NOMO-1 treated with DMSO at 0.1 percent for 48 hours (cell line): ENCODE results near the gene ZNF454.

Source experiments
- DNase-seq: peaks from one replicate; lab custom pipeline; 2025; ENCODE audit not compliant: unreplicated experiment; lab: John Stamatoyannopoulos, UW

The ZNF454 gene

DNA sequence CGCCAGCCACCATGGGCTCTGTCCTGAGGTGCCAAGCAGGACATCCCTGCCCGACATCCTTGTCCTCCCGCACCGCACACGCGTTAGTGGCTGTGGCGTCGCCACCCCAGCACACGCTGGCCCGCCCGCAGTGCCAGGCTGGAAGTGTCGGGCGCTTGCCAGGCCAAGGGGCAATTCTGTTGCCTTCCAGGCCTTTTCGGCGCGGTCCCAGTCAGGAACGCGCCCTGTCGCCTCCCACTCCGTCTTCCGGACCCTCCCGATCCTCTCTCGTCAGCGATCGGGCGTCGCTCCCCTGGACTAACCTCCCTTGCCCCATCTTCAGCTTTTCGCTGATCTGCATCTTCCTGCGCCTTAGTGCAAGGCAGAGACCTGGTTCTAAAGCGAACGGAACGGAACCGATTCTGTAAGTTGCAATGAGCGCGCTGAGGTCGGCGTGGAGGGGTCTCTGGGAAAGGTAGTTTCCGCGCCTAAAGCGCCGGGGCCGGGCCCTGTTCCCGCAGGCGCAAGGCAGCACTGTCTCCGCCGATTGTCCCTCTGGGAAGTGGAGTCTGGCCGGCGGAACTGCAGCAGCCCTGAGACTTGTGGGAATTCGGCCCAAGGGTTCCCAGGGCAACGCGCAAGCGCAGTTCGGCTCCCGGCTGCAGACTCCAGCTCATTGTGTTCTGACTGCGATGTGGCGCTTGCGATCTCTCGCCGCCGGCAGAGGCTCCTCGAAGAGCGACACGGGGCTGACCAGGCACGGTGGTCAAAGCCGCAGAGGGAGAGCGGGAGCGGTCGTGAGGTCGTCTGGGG lies at the start of gene ZNF454:
Gene ZNF454 (plus strand): TSS at position 630 of the 792 bp plus-strand sequence. CDS start 1,594 bp downstream, outside the sequence.
- DNase-seq = no peak

- DNase-seq = no peak
Observed at GRCh38 chr5:178895615-178896571, 45.1 kb upstream of the ZNF454 start, which contains the start of gene ZFP2. TSS of gene ZFP2 (plus strand) at chr5:178895913. CDS start at chr5:178931314, 35,401 bp downstream.

DNA sequence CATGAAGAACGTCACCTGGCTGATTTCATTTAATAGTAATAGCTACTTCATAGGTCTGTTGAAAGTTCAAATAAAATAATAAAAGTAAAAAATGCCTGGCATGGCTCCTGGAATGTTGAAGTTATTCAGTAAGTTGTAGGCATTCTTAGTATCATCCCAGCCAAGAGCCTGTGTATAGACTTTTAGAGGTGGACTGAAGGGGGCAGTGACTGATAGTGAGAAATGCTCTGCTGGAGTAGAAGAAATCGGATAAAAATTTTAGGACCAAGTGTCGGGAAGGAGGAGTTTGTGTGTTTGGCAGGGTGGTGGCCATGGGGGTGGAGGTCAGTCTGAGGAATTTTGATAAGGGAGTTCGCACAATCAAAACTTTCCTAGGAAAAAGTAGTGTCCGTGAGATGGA lies 41.7 kb upstream of the ZNF454 start:
- DNase-seq = no peak

- DNase-seq = no peak
Observed at GRCh38 chr5:178902849-178903248, 38.1 kb upstream of the ZNF454 start.

DNA sequence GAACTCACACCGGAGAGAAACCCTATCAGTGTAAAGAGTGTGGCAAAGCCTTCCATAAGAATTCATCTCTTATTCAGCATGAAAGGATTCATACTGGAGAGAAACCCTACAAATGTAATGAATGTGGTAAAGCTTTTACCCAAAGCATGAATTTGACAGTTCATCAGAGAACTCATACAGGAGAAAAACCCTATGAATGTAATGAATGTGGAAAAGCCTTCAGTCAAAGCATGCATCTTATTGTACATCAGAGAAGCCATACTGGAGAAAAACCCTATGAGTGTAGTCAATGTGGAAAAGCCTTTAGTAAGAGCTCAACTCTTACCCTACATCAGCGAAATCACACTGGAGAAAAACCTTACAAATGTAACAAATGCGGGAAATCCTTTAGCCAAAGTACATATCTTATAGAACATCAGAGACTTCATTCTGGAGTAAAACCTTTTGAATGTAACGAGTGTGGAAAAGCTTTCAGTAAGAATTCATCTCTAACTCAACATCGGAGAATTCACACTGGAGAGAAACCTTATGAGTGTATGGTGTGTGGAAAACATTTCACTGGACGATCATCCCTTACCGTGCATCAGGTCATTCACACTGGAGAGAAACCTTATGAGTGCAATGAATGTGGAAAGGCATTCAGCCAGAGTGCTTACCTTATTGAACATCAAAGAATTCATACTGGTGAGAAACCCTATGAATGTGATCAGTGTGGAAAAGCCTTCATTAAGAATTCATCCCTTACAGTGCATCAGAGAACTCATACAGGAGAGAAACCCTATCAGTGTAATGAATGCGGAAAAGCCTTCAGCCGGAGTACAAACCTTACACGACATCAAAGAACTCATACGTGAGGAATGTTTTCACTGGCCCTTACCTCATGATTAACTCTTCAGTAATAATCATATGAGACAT lies 8.9 kb upstream of the ZNF454 start:
- DNase-seq = no peak

GRCh38 chr5:178941361-178941760 lies 363 bp downstream of the ZNF454 start:
- DNase-seq = no peak

GRCh38 chr5:178965465-178966055 lies 24.6 kb downstream of the ZNF454 start:
- DNase-seq = no peak

- DNase-seq = no peak
Observed at GRCh38 chr5:178981381-178981780, 40.4 kb downstream of the ZNF454 start.

- DNase-seq = no peak
Observed at GRCh38 chr5:178982941-178983340, 41.9 kb downstream of the ZNF454 start.

DNA sequence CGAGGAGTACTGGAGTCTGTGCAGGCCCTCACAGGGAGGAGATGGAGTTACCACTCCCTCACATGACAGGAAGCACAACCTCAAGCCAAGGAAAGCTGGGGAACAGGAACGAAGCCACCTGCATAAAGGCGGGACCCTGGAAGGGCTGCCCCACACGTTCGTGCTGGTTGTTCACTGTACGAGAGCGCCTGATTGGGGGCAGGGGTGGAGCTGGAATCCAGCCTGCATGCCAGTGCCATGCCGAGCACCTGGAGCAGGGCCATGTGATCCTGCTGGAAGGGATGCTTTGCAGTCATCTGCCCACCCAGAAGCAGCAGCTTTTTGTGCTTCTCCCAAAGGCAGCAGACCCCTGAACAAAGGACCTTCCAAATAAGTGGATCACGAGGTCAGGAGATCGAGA lies 42.7 kb downstream of the ZNF454 start:
- no peak for DNase-seq

DNA sequence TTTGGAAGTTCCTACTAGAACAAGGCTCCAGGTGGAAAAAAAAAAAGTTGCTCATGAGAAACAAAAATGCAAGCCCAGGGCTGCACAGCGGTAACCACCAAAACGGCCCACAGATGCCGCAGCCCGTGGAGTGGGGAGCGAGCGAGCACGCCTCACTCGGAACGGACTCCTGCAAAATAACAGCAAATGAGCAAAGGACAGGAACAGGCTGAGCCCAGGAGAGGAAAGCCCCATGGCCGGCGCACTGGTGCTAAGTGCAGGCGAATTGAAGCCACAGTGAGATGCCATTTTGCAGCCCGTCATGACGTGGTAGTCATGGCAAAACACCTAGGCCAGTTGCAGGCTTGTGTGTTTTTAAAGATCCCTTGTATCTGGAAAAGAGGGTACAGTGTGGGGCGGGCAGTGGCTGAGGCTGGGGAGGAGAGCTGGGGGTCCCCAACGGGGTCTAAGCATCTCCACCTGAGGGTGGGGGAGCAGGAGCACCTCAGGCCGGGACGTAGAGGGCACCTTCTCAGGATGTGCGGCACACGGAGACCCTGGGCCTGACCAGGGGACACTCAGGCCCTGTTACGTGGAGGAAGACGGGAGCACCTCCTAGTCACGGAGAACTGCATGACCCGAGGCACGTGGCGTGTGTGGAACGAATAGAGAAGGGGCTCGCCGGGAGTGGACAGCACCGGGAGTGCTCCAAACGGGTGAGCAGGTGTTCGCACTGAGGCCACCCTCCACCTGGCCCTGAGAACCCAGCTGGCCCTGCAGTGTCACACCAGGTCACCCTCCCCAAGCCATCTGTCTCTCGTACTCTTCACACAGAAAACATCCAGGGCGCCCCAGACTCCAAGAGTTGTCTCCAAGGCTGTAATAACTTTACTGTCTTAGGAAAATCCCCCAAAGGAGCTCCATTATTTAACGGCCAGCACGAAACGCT lies 43.4 kb downstream of the ZNF454 start:
- DNase-seq = no peak

GRCh38 chr5:178986326-178986960 lies 45.4 kb downstream of the ZNF454 start:
- DNase-seq = no peak

GRCh38 chr5:178988436-178989220 lies 47.6 kb downstream of the ZNF454 start:
- no peak for DNase-seq

DNA sequence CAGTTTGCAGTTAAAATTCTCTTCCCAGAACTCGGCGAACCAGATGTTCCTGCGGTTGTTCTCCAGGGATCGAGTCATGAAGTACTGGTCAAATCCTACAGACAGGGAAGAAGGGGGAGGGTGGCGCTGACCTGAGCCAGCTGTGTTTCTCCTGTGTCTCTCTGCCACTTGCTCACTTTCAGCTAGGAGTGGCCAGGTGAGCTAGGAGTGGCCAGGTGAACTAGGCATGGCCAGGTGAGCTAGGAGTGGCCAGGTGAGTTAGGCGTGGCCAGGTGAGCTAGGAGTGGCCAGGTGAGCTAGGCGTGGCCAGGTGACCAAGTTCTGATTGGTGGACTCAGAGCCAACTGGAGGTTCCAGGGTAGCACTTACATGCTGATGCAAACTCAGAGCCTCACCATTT lies 48.3 kb downstream of the ZNF454 start:
- DNase-seq = no peak

DNA sequence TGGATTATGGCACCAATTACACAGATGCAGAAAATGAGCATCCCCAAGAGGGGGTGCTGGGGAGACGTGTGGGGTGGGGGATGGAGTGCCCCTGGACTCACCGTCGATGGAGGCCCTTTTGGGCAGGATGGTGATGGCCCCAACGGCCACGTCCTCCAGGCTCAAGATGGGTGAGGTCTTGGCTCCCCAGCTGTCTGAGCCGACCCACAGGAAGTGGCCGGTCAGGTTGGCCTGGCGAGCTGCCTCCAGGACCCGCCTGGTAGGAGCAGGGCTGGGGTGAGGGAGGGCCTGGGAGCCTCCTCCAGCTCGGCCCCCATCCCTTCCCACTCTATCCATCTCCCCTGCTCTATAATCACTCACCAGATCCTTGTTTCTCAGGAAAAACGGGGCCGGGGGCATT lies 49.5 kb downstream of the ZNF454 start:
- DNase-seq = no peak

DNA sequence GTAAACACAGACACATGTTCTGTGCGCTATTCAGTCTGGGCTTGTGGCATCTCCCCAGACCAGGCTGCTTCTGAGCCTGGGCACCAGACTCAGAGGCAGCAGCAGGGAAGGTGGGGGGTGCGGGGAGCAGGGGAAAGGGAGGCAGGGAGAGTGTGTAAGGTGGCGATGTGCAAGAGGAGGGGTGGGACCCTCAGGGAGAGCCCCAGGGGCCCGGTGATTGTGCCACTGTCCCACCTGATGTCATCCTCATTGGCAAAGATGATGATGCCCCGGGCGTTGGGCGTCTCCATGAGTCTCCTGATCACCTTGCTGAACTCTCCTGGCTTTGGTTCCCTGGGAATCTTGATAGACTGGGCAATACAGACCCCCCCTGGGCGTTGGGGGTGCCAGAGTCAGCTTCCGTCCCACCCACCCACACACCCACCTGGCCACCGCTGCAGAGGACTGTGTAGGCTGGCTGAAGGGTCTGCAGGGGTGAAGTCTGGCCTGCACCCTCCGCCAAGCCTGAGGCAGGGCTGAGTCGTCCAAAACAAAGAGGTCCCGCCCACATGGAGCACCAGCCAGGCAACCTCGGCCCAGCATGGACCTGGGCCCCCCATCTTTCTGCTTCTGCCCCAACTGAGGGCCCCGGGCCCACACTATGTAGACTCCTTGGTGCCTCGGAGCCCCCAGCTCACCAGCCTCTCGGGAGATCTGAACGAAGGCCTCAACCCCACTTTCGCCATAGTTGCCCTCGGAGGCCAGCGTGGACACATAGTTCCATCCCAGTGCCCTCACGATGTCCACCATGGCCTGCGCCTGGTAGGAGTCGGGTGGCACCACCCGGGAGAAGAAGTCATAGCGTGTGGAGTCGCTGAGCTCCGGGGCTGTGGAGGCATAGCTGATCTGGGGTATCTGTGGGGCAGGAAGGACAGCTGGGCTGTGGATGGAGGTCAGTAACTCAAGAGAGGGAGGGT lies 50.5 kb downstream of the ZNF454 start:
- DNase-seq = no peak
